Measurements from ENCODE around the gene MS4A14.
"Not testable (repeated sequence)": the region's sequence is repeated elsewhere in the genome, so short reads cannot be mapped to it uniquely, and the experiment has no call there.

The MS4A14 gene

GRCh38 chr11:60396382-60396781 is at the start of gene MS4A14:
Gene MS4A14 (plus strand): TSS chr11:60396459. CDS start chr11:60396579, 120 bp downstream.
- no peak for DNase-seq (ENCODE audit: low spot score)

- DNase-seq (ENCODE audit: low spot score), result no peak
Measured at GRCh38 chr11:60347084-60347797, 49.0 kb upstream of the MS4A14 start.

DNA sequence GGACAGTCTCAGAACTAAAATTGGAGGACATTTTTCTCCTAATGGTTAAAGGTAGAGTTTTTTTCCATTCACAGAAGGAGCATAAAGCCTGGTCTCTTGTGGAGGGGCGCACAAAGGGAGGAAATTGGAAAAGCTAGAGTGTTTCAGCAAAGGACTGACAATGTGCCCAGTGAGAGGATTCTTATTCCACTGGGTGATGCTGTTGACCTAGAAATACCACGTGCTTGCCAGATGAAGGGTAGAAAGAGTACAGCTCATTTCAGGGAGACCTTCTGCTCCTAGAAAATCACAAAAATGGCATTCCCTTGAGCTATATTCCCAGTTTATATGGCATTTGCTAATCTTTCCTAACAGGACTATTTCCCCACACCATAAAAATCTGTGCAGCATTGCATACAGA is 48.1 kb upstream of the MS4A14 start:
- DNase-seq (ENCODE audit: low spot score), result no peak

DNA sequence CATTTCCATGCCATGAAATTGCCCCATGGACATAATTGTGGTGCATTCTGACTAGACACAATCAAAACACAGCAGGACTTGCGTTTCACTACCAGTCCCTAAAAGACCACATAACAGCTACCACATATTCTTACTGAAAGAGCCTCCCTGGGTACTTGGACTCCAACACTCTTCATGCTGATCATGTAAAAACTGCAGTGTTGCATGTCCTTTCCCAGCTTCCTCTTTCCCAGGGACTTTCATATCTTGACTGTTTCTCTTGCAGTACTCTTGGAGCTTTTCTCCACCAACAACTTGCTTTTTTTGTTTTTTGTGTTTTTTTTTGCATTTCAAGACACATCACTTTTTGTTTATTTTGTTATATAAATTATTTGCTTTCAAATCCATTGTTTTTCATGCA is 46.3 kb upstream of the MS4A14 start:
- no peak for DNase-seq (ENCODE audit: low spot score)

DNA sequence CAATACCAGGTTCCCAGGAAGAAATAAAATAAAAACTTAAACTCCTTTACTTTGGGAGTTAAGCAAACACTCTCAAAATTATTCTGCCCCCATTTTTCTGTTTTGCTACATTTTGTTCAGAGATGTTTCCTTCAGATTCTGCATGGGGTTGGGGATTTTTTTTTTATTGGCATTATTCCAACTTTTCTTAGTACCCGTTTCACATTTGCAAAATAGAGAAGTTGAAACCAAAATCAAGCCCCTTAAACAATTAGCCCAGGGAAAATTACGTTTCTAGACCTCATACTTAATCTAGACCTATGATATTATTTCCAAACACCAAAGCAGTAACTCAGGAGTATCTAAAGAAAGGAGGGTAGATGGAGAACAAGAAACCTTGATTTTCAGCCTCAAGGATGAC is 38.5 kb upstream of the MS4A14 start:
- DNase-seq (ENCODE audit: low spot score), result no peak

- DNase-seq (ENCODE audit: low spot score), result no peak
Measured at GRCh38 chr11:60360621-60361020, 35.6 kb upstream of the MS4A14 start.

- no peak for DNase-seq (ENCODE audit: low spot score)
Measured at GRCh38 chr11:60362241-60362640, 34.0 kb upstream of the MS4A14 start.

DNA sequence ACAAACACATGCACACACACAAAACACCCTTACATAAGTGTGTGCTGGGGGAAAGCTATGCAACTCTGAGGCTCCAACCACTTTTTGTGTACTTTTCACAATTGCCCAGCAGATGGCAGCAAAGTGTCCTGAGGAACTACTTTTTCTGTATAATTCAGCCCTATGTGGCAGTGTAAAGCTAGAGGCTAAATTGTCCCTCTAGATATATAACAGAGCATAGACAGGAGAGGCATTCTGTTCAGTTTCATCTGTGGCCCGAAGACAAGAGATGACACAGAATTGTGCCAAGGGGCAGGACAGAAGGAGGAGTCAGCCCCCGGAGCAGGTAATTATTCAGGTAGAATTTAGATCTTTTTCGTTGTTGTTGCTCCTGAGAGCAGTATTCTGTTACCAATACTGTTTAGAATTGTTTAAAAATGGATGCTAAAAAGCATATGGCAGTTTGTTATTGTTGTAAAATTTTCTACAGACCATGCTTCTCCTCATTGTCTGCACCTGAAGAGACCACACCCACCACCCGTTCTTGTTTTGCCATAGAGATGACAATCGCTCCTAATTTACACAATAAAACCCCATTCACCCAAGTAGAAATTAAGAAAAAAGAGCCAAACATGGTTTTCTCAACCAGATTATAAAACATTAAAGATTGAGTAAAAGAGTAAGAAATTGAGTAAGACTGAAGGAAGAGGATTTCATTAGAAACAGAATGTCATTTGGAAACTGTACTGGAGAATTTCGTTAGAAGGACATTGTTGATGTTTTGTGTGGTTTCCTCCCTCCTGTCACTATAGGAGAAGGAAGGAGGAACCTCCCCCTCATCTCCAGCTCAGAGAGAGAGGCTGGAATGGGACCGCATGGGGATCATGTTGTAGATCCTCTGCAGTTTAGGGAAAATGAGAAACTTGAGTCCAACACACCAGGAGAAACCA is 32.5 kb upstream of the MS4A14 start:
- DNase-seq (ENCODE audit: low spot score), result peak; percentile 62

- not testable (repeated sequence) for DNase-seq (ENCODE audit: low spot score)
Measured at GRCh38 chr11:60366262-60366904, 29.9 kb upstream of the MS4A14 start.

- no peak for DNase-seq (ENCODE audit: low spot score)
Measured at GRCh38 chr11:60367009-60367408, 29.2 kb upstream of the MS4A14 start.

DNA sequence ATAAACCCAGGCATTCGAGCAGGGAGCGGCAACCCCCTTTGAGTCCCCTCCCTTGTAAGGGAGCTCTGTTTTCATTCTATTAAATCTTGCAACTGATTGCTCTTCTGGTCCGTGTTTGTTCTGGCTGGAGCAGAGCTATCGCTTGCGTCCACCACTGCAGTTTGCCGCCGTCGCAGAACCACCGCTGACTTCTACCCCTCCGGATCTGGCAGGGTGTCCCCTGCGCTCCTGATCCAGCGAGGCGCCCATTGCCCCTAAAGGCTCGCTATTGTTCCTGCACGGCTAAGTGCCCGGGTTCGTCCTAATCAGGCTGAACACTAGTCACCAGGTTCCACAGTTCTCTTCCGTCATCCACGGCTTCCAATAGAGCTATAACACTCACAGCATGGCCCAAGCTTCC is 28.4 kb upstream of the MS4A14 start:
- DNase-seq (ENCODE audit: low spot score), result no peak

GRCh38 chr11:60370252-60370810 is 25.9 kb upstream of the MS4A14 start:
- no peak for DNase-seq (ENCODE audit: low spot score)

DNA sequence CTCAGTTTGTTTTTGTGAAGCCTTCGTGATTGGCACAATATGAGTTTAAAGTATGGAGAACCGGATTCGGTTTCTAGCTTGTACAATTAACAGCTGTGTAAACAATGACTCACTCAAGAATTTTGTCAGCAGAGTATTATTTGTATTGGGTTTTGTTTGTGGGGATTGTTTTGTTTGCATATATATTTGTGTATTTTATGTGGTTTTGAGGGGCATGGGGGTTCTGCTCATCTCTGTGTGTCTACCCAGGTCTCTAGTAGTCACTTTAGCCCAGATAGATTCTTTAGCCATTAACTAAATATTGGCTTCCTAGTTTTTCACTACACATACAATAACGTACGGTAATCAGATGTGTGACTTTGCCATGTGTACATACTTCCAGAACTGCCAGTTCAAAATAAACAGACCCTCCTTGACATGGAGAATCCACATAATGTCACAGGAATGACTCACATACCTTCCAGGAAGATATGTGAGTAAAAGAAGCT is 25.4 kb upstream of the MS4A14 start:
- no peak for DNase-seq (ENCODE audit: low spot score)

GRCh38 chr11:60371386-60371785 is 24.9 kb upstream of the MS4A14 start:
- DNase-seq (ENCODE audit: low spot score), result no peak

DNA sequence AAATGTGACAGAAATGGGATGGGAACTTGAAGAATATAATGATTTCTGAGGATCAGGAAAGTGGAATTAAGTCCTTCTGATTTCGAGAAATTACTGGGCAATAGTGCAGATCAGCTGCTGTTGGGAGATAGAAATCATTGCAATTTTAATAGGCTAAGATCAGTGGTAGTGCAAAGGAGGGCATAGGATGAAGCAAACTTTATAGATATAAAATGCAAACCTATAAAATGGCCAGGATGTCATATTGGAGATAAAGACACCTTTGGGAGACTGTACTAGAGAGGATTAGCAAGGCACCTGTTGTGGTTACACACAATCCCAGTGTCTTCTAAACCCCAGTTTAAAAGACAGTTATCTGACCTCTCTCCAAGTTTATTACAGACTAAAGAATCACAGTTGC is 24.4 kb upstream of the MS4A14 start:
- DNase-seq (ENCODE audit: low spot score), result no peak

- no peak for DNase-seq (ENCODE audit: low spot score)
Measured at GRCh38 chr11:60372767-60373166, 23.5 kb upstream of the MS4A14 start.

- DNase-seq (ENCODE audit: low spot score), result no peak
Measured at GRCh38 chr11:60375316-60375715, 20.9 kb upstream of the MS4A14 start.

DNA sequence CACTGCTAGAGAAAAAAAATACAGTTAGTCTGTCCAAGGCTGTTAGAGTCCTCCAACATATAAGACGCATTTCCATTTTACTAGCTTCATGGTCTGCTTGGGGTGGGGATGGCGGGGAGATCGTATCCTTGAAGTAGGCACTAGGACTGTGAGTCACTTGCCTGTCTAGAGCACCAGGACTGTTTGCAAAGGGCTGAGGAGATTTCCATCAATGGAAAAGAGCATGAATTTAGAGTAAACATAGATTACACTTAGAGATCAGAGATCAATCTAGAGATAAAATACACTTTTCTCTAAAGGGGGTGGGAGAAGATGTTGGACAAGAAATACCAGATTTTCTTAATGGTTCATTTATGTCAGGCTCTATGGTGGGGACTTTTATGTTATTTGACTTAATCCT is 19.7 kb upstream of the MS4A14 start:
- no peak for DNase-seq (ENCODE audit: low spot score)

- DNase-seq (ENCODE audit: low spot score), result no peak
Measured at GRCh38 chr11:60377401-60378136, 18.7 kb upstream of the MS4A14 start.

DNA sequence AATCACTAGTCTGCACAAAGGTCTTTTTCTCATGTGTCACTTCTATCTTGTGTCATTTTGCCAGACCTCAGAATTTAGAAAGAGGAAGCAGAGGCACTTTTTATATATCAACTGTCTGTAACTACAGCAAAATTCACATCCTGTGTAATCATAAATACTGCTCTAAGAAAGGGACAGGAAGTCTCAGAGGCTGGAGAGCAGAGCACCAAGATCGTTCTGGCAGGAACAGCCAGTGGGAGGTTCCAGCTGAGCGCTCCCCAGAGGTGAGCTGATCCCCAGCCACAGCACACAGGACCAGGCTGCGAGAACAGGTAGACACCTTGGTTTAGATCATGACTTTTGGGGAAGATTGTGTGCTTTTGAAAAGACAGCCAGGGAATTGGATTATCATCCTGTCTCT is 17.9 kb upstream of the MS4A14 start, which contains the start of gene MS4A7:
TSS of gene MS4A7 (plus strand) at position 179 of the 400 bp plus-strand sequence. CDS start 4,610 bp downstream, outside the sequence.
- DNase-seq (ENCODE audit: low spot score), result no peak

GRCh38 chr11:60389279-60389910 is 6.9 kb upstream of the MS4A14 start:
- no peak for DNase-seq (ENCODE audit: low spot score)

Data from GM03348 (cell line).